ENCODE results near the gene FLII. TPM values are rescaled to one million over a fixed set of nuclear protein-coding genes. Genes with fewer than 3 reads are reported as not detected.

Gene FLII
- total and polyA plus RNA-seq, 2 of the 8 experiments (the other 6 are each of a cell fraction or from before 2014, with no cell fraction given), result 300 to 549 TPM

- H3K56ac ChIP-seq (replicated peaks; ENCODE audit: insufficient read length, low read depth, low read length), result no peak overlapping the region
- H2BK12ac ChIP-seq (ENCODE audit: low read depth, low read length), result no peak overlapping the region
- peaks cover 18 to 42% of the 10 kb centered on the region in 2 experiments for H4K20me1 ChIP-seq (replicated peaks in 1 of 2; ENCODE audit: control insufficient read depth in 1 of 2, insufficient read depth in 2 of 2, low read length in 2 of 2)
- no peak overlapping the region for H3K9ac ChIP-seq (replicated peaks in 1 of 4; ENCODE audit: extremely low read depth in 1 of 4, low read depth in 3 of 4, low read length in 3 of 4)
- DNase-seq (ENCODE audit: low read depth in 1 of 2, low spot score in 2 of 2) (no peak), FAIRE-seq (no peak)
- no peak overlapping the region for H3K18ac ChIP-seq (ENCODE audit: extremely low read depth, low read length)
- no peak overlapping the region for H3K14ac ChIP-seq (ENCODE audit: insufficient read length)
- no peak overlapping the region for H2BK120ac ChIP-seq (replicated peaks; ENCODE audit: low read depth, low read length)
- 87% methylated on average over 4 of the region's 4 CpGs; no CpG with 5 or more reads in 1 of the 2 experiments for WGBS, 2 experiments (ENCODE audit: extremely low coverage in 1 of 2, insufficient coverage in 1 of 2, insufficient read length in 1 of 2, insufficient replicate concordance in 2 of 2, low coverage in 1 of 2, low lambda C conversion rate in 2 of 2, missing lambda C conversion rate in 1 of 2)
- POLR2A ChIA-PET (ENCODE audit: partially characterized antibody), result interaction anchor here (1.1 to 4.4 kb wide), 3 partner anchors 10 to 26 kb away, joined by 3 to 34 read pairs (median 5); partner anchors contain the start of gene ALKBH5
- H3K4ac ChIP-seq (replicated peaks; ENCODE audit: insufficient read length, low read depth, low read length), result no peak overlapping the region
- no peaks in the 10 kb centered on the region for H3K27me3 ChIP-seq (replicated peaks in 1 of 4; ENCODE audit: control insufficient read depth in 3 of 4, extremely low read depth in 1 of 4, insufficient read depth in 3 of 4, low read length in 3 of 4)
- H3K79me1 ChIP-seq (ENCODE audit: low read depth, low read length), result peaks cover 32% of the 10 kb centered on the region
- CTCF ChIA-PET (ENCODE audit: partially characterized antibody), result interaction anchor here (0.8 to 9.0 kb wide), 9 partner anchors 8 to 124 kb away, joined by 3 to 99 read pairs (median 4); no protein-coding TSS in a partner anchor
- H3K23me2 ChIP-seq (ENCODE audit: low read depth, low read length), result no peaks in the 10 kb centered on the region
- H3K79me2 ChIP-seq (ENCODE audit: control insufficient read depth in 1 of 2, insufficient read depth in 2 of 2, low read length in 2 of 2), result peaks cover 8 to 75% of the 10 kb centered on the region in 2 experiments; a peak in 3 of 4 replicates
- no peak overlapping the region for H2AFZ ChIP-seq (ENCODE audit: low read length)
- TF ChIP-seq EP300 (IDR thresholded peaks at IDR 0.05; ENCODE audit: borderline replicate concordance in 1 of 2, low read depth in 2 of 2, low read length in 2 of 2) (no peak), CHD1 (IDR thresholded peaks at IDR 0.05; ENCODE audit: low read depth, low read length) (no peak), SUZ12 (IDR thresholded peaks at IDR 0.05; ENCODE audit: low read length) (no peak), RXRA (IDR thresholded peaks at IDR 0.05; ENCODE audit: insufficient read depth, low read depth, low read length) (no peak), EZH2 (IDR thresholded peaks at IDR 0.05; ENCODE audit: low read depth, low read length, severe bottlenecking) (no peak), NANOG (IDR thresholded peaks at IDR 0.05; ENCODE audit: insufficient read depth, low read depth, low read length, poor library complexity, severe bottlenecking) (no peak), CTBP2 (IDR thresholded peaks at IDR 0.05; ENCODE audit: borderline replicate concordance, insufficient read depth, insufficient read length, low read length) (no peak), TEAD4 (IDR thresholded peaks at IDR 0.05; ENCODE audit: low read depth, low read length) (no peak)
- H4K5ac ChIP-seq (ENCODE audit: insufficient read length, low read depth, low read length), result no peak overlapping the region
- H3K4me3 ChIP-seq (ENCODE audit: extremely low read depth in 1 of 4, insufficient read depth in 2 of 4, low read depth in 3 of 4, low read length in 4 of 4), result no peak overlapping the region
- no peak overlapping the region for H3K4me2 ChIP-seq (ENCODE audit: insufficient read depth in 1 of 2, low read depth in 2 of 2, low read length in 2 of 2)
- no peak overlapping the region for H2BK20ac ChIP-seq (ENCODE audit: low read length)
- H3K27ac ChIP-seq (ENCODE audit: low read depth, low read length), result no peak overlapping the region
- H4K8ac ChIP-seq (ENCODE audit: extremely low read depth, insufficient read depth, low read length), result no peak overlapping the region
- H2AK5ac ChIP-seq (ENCODE audit: low read depth, low read length), result no peak overlapping the region
- H2BK15ac ChIP-seq (ENCODE audit: low read length), result no peak overlapping the region
- no peak overlapping the region for H2BK5ac ChIP-seq (ENCODE audit: low read depth, low read length)
- H3K36me3 ChIP-seq (ENCODE audit: control insufficient read depth in 2 of 4, insufficient read depth in 4 of 4, low read length in 3 of 4), result peaks cover 11 to 39% (median 28%) of the 10 kb centered on the region in 4 experiments; a peak in 7 of 8 replicates
- no peaks in the 10 kb centered on the region for H3K9me3 ChIP-seq (ENCODE audit: insufficient read depth in 2 of 2, low read depth in 1 of 2, low read length in 1 of 2)
- no peak overlapping the region for H3K23ac ChIP-seq (ENCODE audit: insufficient read length)
- H3K4me1 ChIP-seq (replicated peaks in 1 of 4; ENCODE audit: control insufficient read depth in 3 of 4, insufficient read depth in 4 of 4, low read length in 3 of 4), result peaks cover 0 to 8% (median 4%) of the 10 kb centered on the region in 4 experiments; a peak in 5 of 7 replicates
- H4K91ac ChIP-seq (replicated peaks; ENCODE audit: insufficient read length, low read length), result no peak overlapping the region
Measured at GRCh38 chr17:18198530-18198929, 60.0 kb downstream of the FLII start.
